Endothelial cell of umbilical vein (primary cell): Measurements from ENCODE around the gene TCP11.

ENCODE experiments used
- CTCF ChIP-seq, 2 donors: IDR thresholded peaks; 1 replicate in 1 of 2; 2 replicates in 1 of 2; pipeline ENCODE4 v1.5.1; 2011; ENCODE audit warnings: low read length in 2 of 2, mild to moderate bottlenecking in 2 of 2, moderate library complexity in 2 of 2, control low read depth in 1 of 2, inconsistent platforms in 1 of 2, low read depth in 1 of 2; ENCODE audit not compliant: insufficient read depth in 1 of 2; ENCODE audit errors: extremely low read depth in 1 of 2
- EZH2 ChIP-seq: IDR thresholded peaks from 2 replicates; pipeline ENCODE4 v1.6.1; 2012; ENCODE audit warnings: borderline replicate concordance, low read depth, mild to moderate bottlenecking, moderate library complexity, low read length, inconsistent platforms; ENCODE audit not compliant: severe bottlenecking
- MAX ChIP-seq: IDR thresholded peaks from 2 replicates; pipeline ENCODE4 v1.6.1; 2011; ENCODE audit not compliant: insufficient read depth, insufficient read length
- MYC ChIP-seq: IDR thresholded peaks from one replicate; pipeline ENCODE4 v1.6.1; 2011; ENCODE audit warnings: mild to moderate bottlenecking, low read depth, low read length
- POLR2A ChIP-seq: IDR thresholded peaks from 2 replicates; pipeline ENCODE4 v1.6.1; 2012; ENCODE audit warnings: low read depth, mild to moderate bottlenecking, control low read depth, low read length
- POLR2AphosphoS5 ChIP-seq: IDR thresholded peaks from 2 replicates; pipeline ENCODE4 v1.6.1; 2012; ENCODE audit warnings: low read depth, mild to moderate bottlenecking, control low read depth, low read length, moderate library complexity; ENCODE audit not compliant: insufficient read depth

- TF ChIP-seq CTCF (IDR thresholded peaks at IDR 0.05; ENCODE audit: extremely low read depth in 1 of 2, insufficient read depth in 1 of 2, low read depth in 1 of 2, low read length in 2 of 2) (no peak), POLR2A (no peak), EZH2 (no peak), POLR2AphosphoS5 (no peak), MAX (no peak), MYC (no peak)
These were observed 72.5 kb downstream of the TCP11 start for GRCh38 chr6:35068644-35069043.
